HepG2 (cell line): ENCODE results near the gene CCT4. TPM values are rescaled to one million over a fixed set of nuclear protein-coding genes. Genes with fewer than 3 reads are reported as not detected.

ENCODE experiments used
- ARID2 ChIP-seq: sonication (generic); formaldehyde crosslinking; IDR thresholded peaks from 2 replicates; pipeline ENCODE4 v1.8.1; 2022; ENCODE audit warnings: mild to moderate bottlenecking, missing genetic modification reagents, borderline replicate concordance
- CC2D1A ChIP-seq: sonication (generic); formaldehyde crosslinking; IDR thresholded peaks from 2 replicates; pipeline ENCODE4 v1.8.1; 2023; ENCODE audit warnings: mild to moderate bottlenecking, missing genetic modification reagents
- POLR2G ChIP-seq: fragments of 200-400 bp; formaldehyde crosslinking; IDR thresholded peaks from 2 replicates; pipeline ENCODE4 v1.6.1; 2018; ENCODE audit warnings: mild to moderate bottlenecking, low read depth, low read length, moderate library complexity
- SP4 ChIP-seq: sonication (generic); formaldehyde crosslinking; IDR thresholded peaks from 2 replicates; pipeline ENCODE4 v1.8.1; 2023; ENCODE audit warnings: mild to moderate bottlenecking, missing genetic modification reagents
- ZNF180 ChIP-seq: sonication (generic); formaldehyde crosslinking; IDR thresholded peaks from 2 replicates; pipeline ENCODE4 v1.4.0; 2020; ENCODE audit warnings: low read depth, missing genetic modification reagents, borderline replicate concordance
- ZNF263 ChIP-seq: sonication (generic); formaldehyde crosslinking; IDR thresholded peaks from 2 replicates; pipeline ENCODE4 v1.4.0; 2020; ENCODE audit warnings: missing genetic modification reagents
- ZNF333 ChIP-seq: sonication (generic); formaldehyde crosslinking; IDR thresholded peaks from 2 replicates; pipeline ENCODE4 v1.4.0; 2020; ENCODE audit warnings: mild to moderate bottlenecking, missing genetic modification reagents, borderline replicate concordance
- polyA plus RNA-seq, 8 experiments: library from polyadenylated mRNA; depleted of rRNA in 3 of 8; stranded (reverse) in 7 of 8; unstranded in 1 of 8; fragments of >200 nt; fragmentation: Illumina TruSeq in 4 of 8; extraction: Trizol in 4 of 8; gene quantifications; 2 replicates each; pipeline versions ENCODE4 v1.2.1 to v1.2.3, GENCODE V29; 2011 to 2016; ENCODE audit warnings: low read depth in 4 of 8, missing spikeins in 1 of 8, mixed read lengths in 1 of 8; ENCODE audit not compliant: insufficient read depth in 1 of 8
- total RNA-seq, 5 experiments: library from RNA; depleted of rRNA; stranded (reverse); fragments of >200 nt; fragmentation: Illumina TruSeq; extraction: Trizol; gene quantifications; 2 replicates each; pipeline ENCODE4 v1.2.3, GENCODE V29; 2016; ENCODE audit warnings: low read depth in 1 of 5
- TF ChIP-seq, protein P1 (sequence below), 2 experiments: IDR thresholded peaks; 2 replicates each; pipeline ENCODE4 v1.6.1; 2011 to 2012; ENCODE audit warnings: low read length in 2 of 2, borderline replicate concordance in 1 of 2, low read depth in 1 of 2, mild to moderate bottlenecking in 1 of 2, moderate library complexity in 1 of 2
- TF ChIP-seq, protein P2 (sequence below): sonication (generic); formaldehyde crosslinking; IDR thresholded peaks from 2 replicates; pipeline ENCODE4 v1.5.1; 2020; ENCODE audit warnings: missing genetic modification reagents, mild to moderate bottlenecking, borderline replicate concordance
- TF ChIP-seq, protein P3 (sequence below): sonication (generic); formaldehyde crosslinking; IDR thresholded peaks from 2 replicates; pipeline ENCODE4 v1.8.1; 2023; ENCODE audit warnings: missing genetic modification reagents, inconsistent platforms, borderline replicate concordance
- TF ChIP-seq, protein P4 (sequence below): sonication (generic); formaldehyde crosslinking; IDR thresholded peaks from 2 replicates; pipeline ENCODE4 v1.4.0; 2020; ENCODE audit warnings: mild to moderate bottlenecking, missing genetic modification reagents
- TF ChIP-seq, protein P5 (sequence below): sonication (generic); formaldehyde crosslinking; IDR thresholded peaks from 2 replicates; pipeline ENCODE4 v1.8.0; 2022; ENCODE audit warnings: mild to moderate bottlenecking, missing genetic modification reagents

CCT4 gene
- total and polyA plus RNA-seq, 2 of the 13 experiments (the other 11 are each of a cell fraction or from before 2014, with no cell fraction given), result 138 to 340 TPM

DNA sequence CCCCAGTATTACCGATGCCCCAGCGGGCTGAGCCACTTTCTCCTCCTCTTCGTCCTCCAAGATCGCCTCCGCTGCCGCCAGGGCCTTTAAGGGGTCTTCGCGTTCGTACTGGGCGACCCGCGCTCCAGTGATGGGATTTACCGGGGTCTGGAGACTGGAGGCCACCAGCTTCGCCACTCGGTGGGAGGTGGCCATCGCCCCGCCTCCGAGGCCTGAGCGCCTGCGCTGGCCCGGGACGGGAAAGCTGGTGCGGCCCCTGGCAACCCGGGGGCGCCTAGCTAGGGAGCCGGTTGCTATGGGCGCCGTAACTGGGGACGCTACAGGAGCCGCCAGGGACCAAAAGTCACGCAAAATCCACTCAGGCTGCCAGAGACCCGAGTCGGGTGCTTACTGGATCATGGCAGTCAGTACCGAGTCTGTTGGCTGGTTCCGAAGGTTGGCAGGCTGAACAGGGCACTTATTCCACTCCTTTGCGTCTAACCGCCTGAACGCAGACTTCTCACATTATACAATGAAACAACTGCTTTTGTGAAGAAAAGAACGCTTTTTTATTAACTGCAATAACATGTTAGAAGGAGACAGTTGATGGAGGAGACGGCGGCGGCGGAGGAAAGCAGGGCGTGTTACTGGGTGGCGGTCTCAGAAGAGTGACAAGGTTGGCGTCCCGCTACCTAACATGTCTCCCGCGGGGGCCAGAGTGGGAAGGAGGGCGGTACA, 34.5 kb downstream of the CCT4 start, which contains the start of gene FAM161A (continued):
- TF ChIP-seq, protein P1, sequence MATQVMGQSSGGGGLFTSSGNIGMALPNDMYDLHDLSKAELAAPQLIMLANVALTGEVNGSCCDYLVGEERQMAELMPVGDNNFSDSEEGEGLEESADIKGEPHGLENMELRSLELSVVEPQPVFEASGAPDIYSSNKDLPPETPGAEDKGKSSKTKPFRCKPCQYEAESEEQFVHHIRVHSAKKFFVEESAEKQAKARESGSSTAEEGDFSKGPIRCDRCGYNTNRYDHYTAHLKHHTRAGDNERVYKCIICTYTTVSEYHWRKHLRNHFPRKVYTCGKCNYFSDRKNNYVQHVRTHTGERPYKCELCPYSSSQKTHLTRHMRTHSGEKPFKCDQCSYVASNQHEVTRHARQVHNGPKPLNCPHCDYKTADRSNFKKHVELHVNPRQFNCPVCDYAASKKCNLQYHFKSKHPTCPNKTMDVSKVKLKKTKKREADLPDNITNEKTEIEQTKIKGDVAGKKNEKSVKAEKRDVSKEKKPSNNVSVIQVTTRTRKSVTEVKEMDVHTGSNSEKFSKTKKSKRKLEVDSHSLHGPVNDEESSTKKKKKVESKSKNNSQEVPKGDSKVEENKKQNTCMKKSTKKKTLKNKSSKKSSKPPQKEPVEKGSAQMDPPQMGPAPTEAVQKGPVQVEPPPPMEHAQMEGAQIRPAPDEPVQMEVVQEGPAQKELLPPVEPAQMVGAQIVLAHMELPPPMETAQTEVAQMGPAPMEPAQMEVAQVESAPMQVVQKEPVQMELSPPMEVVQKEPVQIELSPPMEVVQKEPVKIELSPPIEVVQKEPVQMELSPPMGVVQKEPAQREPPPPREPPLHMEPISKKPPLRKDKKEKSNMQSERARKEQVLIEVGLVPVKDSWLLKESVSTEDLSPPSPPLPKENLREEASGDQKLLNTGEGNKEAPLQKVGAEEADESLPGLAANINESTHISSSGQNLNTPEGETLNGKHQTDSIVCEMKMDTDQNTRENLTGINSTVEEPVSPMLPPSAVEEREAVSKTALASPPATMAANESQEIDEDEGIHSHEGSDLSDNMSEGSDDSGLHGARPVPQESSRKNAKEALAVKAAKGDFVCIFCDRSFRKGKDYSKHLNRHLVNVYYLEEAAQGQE (IDR thresholded peaks at IDR 0.05; ENCODE audit: borderline replicate concordance in 1 of 2, low read depth in 1 of 2, low read length in 2 of 2), result no peak
- TF ChIP-seq, protein P2, sequence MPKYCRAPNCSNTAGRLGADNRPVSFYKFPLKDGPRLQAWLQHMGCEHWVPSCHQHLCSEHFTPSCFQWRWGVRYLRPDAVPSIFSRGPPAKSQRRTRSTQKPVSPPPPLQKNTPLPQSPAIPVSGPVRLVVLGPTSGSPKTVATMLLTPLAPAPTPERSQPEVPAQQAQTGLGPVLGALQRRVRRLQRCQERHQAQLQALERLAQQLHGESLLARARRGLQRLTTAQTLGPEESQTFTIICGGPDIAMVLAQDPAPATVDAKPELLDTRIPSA (CRISPR knock-in tag), result 0 out of 2 replicates have a peak, but pooled peaks have one; percentile 5
- TF ChIP-seq, protein P3, sequence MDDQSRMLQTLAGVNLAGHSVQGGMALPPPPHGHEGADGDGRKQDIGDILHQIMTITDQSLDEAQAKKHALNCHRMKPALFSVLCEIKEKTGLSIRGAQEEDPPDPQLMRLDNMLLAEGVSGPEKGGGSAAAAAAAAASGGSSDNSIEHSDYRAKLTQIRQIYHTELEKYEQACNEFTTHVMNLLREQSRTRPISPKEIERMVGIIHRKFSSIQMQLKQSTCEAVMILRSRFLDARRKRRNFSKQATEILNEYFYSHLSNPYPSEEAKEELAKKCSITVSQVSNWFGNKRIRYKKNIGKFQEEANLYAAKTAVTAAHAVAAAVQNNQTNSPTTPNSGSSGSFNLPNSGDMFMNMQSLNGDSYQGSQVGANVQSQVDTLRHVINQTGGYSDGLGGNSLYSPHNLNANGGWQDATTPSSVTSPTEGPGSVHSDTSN, result 0 out of 2 replicates have a peak, but pooled peaks have one; percentile 23
- no peak for TF ChIP-seq ZNF180 (CRISPR knock-in tag)
- no peak; the same call in 1 of the 2 replicates for TF ChIP-seq ZNF263 (CRISPR knock-in tag)
- peak; percentile 91 for TF ChIP-seq SP4 (CRISPR knock-in tag)
- TF ChIP-seq ARID2 (CRISPR knock-in tag), result peak; percentile 74
- TF ChIP-seq, protein P4, sequence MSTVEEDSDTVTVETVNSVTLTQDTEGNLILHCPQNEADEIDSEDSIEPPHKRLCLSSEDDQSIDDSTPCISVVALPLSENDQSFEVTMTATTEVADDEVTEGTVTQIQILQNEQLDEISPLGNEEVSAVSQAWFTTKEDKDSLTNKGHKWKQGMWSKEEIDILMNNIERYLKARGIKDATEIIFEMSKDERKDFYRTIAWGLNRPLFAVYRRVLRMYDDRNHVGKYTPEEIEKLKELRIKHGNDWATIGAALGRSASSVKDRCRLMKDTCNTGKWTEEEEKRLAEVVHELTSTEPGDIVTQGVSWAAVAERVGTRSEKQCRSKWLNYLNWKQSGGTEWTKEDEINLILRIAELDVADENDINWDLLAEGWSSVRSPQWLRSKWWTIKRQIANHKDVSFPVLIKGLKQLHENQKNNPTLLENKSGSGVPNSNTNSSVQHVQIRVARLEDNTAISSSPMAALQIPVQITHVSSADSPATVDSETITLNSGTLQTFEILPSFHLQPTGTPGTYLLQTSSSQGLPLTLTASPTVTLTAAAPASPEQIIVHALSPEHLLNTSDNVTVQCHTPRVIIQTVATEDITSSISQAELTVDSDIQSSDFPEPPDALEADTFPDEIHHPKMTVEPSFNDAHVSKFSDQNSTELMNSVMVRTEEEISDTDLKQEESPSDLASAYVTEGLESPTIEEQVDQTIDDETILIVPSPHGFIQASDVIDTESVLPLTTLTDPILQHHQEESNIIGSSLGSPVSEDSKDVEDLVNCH (CRISPR knock-in tag), result no peak
- TF ChIP-seq, protein P5, sequence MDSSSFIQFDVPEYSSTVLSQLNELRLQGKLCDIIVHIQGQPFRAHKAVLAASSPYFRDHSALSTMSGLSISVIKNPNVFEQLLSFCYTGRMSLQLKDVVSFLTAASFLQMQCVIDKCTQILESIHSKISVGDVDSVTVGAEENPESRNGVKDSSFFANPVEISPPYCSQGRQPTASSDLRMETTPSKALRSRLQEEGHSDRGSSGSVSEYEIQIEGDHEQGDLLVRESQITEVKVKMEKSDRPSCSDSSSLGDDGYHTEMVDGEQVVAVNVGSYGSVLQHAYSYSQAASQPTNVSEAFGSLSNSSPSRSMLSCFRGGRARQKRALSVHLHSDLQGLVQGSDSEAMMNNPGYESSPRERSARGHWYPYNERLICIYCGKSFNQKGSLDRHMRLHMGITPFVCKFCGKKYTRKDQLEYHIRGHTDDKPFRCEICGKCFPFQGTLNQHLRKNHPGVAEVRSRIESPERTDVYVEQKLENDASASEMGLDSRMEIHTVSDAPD, result peak; percentile 79; the same call in 1 of the 2 replicates
- 0 out of 2 replicates have a peak, but pooled peaks have one; percentile 27 for TF ChIP-seq ZNF333 (CRISPR knock-in tag)
- peak; percentile 52 for TF ChIP-seq POLR2G
- TF ChIP-seq CC2D1A (CRISPR knock-in tag), result 0 out of 2 replicates have a peak, but pooled peaks have one; percentile 46
